ENCODE data around the gene CCDC171. TPM values are rescaled to one million over a fixed set of nuclear protein-coding genes. Genes with fewer than 3 reads are reported as not detected.
A peak's percentile ranks its signal among the peaks of the same experiment; 100 is the strongest.

Gene CCDC171
- polyA plus RNA-seq, 1 donor from 2014 or later: 9.1 TPM

DNA sequence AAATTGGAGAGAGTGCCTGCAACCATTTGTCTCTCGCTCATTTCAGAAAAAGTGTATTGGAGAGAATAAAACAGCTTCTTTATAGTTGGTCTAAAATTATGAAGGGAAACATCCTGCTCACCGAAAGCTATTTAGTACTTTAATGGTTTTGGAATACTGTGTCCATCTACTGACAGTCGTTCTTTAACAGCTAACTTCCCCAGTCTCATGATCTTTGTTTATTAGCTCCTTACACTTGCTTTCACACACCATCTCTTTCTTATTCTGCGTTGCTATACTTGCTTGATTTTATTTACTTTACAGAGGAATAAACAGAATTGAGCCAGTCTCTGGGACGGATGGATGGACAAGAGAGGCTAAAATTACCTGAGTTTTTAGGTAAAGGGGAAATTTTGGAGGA lies 229.3 kb downstream of the CCDC171 start:
- Histone ChIP-seq H3K79me2 (replicated peaks; ENCODE audit: insufficient read depth, low read length) (no peaks in the 10 kb centered on the region), H3K9ac (ENCODE audit: low read length) (no peak overlapping the region), H3F3A (ENCODE audit: insufficient read depth, low read length, poor library complexity, severe bottlenecking) (no peaks in the 10 kb centered on the region), H2AFZ (ENCODE audit: low read depth, low read length) (no peak overlapping the region), H3K9me3 (ENCODE audit: low read length) (no peaks in the 10 kb centered on the region), H3K27ac (ENCODE audit: low read length) (no peak overlapping the region), H3K9me2 (ENCODE audit: insufficient read depth, low read length) (no peaks in the 10 kb centered on the region), H3K27me3 (ENCODE audit: insufficient read depth, low read depth, low read length) (no peaks in the 10 kb centered on the region), H4K20me1 (ENCODE audit: insufficient read depth) (no peaks in the 10 kb centered on the region), H3K36me3 (ENCODE audit: insufficient read depth, low read length) (no peaks in the 10 kb centered on the region), H3K4me3 (ENCODE audit: low read length) (no peak overlapping the region), H3K4me2 (ENCODE audit: low read length) (no peak overlapping the region)
- TF ChIP-seq, protein P1, sequence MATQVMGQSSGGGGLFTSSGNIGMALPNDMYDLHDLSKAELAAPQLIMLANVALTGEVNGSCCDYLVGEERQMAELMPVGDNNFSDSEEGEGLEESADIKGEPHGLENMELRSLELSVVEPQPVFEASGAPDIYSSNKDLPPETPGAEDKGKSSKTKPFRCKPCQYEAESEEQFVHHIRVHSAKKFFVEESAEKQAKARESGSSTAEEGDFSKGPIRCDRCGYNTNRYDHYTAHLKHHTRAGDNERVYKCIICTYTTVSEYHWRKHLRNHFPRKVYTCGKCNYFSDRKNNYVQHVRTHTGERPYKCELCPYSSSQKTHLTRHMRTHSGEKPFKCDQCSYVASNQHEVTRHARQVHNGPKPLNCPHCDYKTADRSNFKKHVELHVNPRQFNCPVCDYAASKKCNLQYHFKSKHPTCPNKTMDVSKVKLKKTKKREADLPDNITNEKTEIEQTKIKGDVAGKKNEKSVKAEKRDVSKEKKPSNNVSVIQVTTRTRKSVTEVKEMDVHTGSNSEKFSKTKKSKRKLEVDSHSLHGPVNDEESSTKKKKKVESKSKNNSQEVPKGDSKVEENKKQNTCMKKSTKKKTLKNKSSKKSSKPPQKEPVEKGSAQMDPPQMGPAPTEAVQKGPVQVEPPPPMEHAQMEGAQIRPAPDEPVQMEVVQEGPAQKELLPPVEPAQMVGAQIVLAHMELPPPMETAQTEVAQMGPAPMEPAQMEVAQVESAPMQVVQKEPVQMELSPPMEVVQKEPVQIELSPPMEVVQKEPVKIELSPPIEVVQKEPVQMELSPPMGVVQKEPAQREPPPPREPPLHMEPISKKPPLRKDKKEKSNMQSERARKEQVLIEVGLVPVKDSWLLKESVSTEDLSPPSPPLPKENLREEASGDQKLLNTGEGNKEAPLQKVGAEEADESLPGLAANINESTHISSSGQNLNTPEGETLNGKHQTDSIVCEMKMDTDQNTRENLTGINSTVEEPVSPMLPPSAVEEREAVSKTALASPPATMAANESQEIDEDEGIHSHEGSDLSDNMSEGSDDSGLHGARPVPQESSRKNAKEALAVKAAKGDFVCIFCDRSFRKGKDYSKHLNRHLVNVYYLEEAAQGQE (IDR thresholded peaks at IDR 0.05; ENCODE audit: borderline replicate concordance): no peak
- TF ChIP-seq TAF1 (IDR thresholded peaks at IDR 0.05; ENCODE audit: low read depth) (no peak), MXI1 (conservative IDR thresholded peaks at IDR 0.05; ENCODE audit: poor library complexity, severe bottlenecking) (no peak), POLR2AphosphoS5 (IDR thresholded peaks at IDR 0.05) (no peak), EP300 (conservative IDR thresholded peaks at IDR 0.05; ENCODE audit: poor library complexity, severe bottlenecking) (no peak), SMC3 (conservative IDR thresholded peaks at IDR 0.05; ENCODE audit: poor library complexity) (no peak), EZH2 (IDR thresholded peaks at IDR 0.05; ENCODE audit: borderline replicate concordance, insufficient read depth, low read length, poor library complexity, severe bottlenecking) (no peak), RAD21 (conservative IDR thresholded peaks at IDR 0.05) (no peak)
- TF ChIP-seq, protein P2, sequence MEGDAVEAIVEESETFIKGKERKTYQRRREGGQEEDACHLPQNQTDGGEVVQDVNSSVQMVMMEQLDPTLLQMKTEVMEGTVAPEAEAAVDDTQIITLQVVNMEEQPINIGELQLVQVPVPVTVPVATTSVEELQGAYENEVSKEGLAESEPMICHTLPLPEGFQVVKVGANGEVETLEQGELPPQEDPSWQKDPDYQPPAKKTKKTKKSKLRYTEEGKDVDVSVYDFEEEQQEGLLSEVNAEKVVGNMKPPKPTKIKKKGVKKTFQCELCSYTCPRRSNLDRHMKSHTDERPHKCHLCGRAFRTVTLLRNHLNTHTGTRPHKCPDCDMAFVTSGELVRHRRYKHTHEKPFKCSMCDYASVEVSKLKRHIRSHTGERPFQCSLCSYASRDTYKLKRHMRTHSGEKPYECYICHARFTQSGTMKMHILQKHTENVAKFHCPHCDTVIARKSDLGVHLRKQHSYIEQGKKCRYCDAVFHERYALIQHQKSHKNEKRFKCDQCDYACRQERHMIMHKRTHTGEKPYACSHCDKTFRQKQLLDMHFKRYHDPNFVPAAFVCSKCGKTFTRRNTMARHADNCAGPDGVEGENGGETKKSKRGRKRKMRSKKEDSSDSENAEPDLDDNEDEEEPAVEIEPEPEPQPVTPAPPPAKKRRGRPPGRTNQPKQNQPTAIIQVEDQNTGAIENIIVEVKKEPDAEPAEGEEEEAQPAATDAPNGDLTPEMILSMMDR (IDR thresholded peaks at IDR 0.05; ENCODE audit: poor library complexity, severe bottlenecking): no peak

DNA sequence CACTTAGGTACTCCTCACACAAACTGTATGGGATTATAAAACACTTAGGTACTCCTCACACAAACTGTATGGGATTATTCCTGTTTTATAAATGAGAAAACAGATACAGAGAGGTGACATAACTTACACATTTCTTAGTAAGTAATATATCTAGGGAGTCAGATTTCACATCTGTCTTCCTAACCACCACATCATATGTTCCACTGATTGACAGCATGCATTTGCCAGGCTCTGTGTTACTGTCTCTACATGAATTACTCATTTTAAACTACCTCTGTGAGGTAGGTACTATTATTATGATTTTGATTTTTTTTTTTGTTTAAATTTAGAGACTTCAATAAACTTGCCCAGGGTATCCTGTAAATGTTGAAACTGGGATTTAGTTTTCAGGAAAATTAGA lies 232.7 kb downstream of the CCDC171 start:
- H3K4me2 ChIP-seq (ENCODE audit: low read length): no peak overlapping the region
- no peak overlapping the region for H3K27ac ChIP-seq (ENCODE audit: low read length)
- TF ChIP-seq EP300 (conservative IDR thresholded peaks at IDR 0.05; ENCODE audit: poor library complexity, severe bottlenecking) (peak; percentile 18), EZH2 (IDR thresholded peaks at IDR 0.05; ENCODE audit: borderline replicate concordance, insufficient read depth, low read length, poor library complexity, severe bottlenecking) (no peak)
- H3K4me3 ChIP-seq (ENCODE audit: low read length): no peak overlapping the region
- no peaks in the 10 kb centered on the region for H3K9me3 ChIP-seq (ENCODE audit: low read length)
- H4K20me1 ChIP-seq (ENCODE audit: insufficient read depth): no peaks in the 10 kb centered on the region
- H3K36me3 ChIP-seq (ENCODE audit: insufficient read depth, low read length): no peaks in the 10 kb centered on the region
- H3K79me2 ChIP-seq (replicated peaks; ENCODE audit: insufficient read depth, low read length): no peaks in the 10 kb centered on the region
- H2AFZ ChIP-seq (ENCODE audit: low read depth, low read length): no peak overlapping the region
- no peaks in the 10 kb centered on the region for H3K9me2 ChIP-seq (ENCODE audit: insufficient read depth, low read length)
- no peaks in the 10 kb centered on the region for H3F3A ChIP-seq (ENCODE audit: insufficient read depth, low read length, poor library complexity, severe bottlenecking)
- H3K9ac ChIP-seq (ENCODE audit: low read length): no peak overlapping the region
- H3K27me3 ChIP-seq (ENCODE audit: insufficient read depth, low read depth, low read length): no peaks in the 10 kb centered on the region

GRCh38 chr9:15786616-15787015 lies 233.8 kb downstream of the CCDC171 start:
- Histone ChIP-seq H3K27ac (ENCODE audit: low read length) (no peak overlapping the region), H3F3A (ENCODE audit: insufficient read depth, low read length, poor library complexity, severe bottlenecking) (no peaks in the 10 kb centered on the region), H3K9me2 (ENCODE audit: insufficient read depth, low read length) (no peaks in the 10 kb centered on the region), H3K27me3 (ENCODE audit: insufficient read depth, low read depth, low read length) (no peaks in the 10 kb centered on the region), H3K4me3 (ENCODE audit: low read length) (no peak overlapping the region), H3K36me3 (ENCODE audit: insufficient read depth, low read length) (no peaks in the 10 kb centered on the region), H2AFZ (ENCODE audit: low read depth, low read length) (no peak overlapping the region), H3K79me2 (replicated peaks; ENCODE audit: insufficient read depth, low read length) (no peaks in the 10 kb centered on the region), H3K9ac (ENCODE audit: low read length) (no peak overlapping the region), H3K9me3 (ENCODE audit: low read length) (no peaks in the 10 kb centered on the region), H4K20me1 (ENCODE audit: insufficient read depth) (no peaks in the 10 kb centered on the region), H3K4me2 (ENCODE audit: low read length) (no peak overlapping the region)
- TF ChIP-seq EZH2 (IDR thresholded peaks at IDR 0.05; ENCODE audit: borderline replicate concordance, insufficient read depth, low read length, poor library complexity, severe bottlenecking): no peak
- TF ChIP-seq MXI1 (conservative IDR thresholded peaks at IDR 0.05; ENCODE audit: poor library complexity, severe bottlenecking): no peak
- TF ChIP-seq POLR2AphosphoS5 (IDR thresholded peaks at IDR 0.05): no peak
- TF ChIP-seq, protein P2 (IDR thresholded peaks at IDR 0.05; ENCODE audit: poor library complexity, severe bottlenecking): no peak
- TF ChIP-seq RAD21 (conservative IDR thresholded peaks at IDR 0.05): no peak
- TF ChIP-seq, protein P1 (IDR thresholded peaks at IDR 0.05; ENCODE audit: borderline replicate concordance): no peak
- TF ChIP-seq EP300 (conservative IDR thresholded peaks at IDR 0.05; ENCODE audit: poor library complexity, severe bottlenecking): no peak
- no peak for TF ChIP-seq TAF1 (IDR thresholded peaks at IDR 0.05; ENCODE audit: low read depth)
- no peak for TF ChIP-seq SMC3 (conservative IDR thresholded peaks at IDR 0.05; ENCODE audit: poor library complexity)
